Colon (tissue), 2 donors: ENCODE data around the gene MTERF2.

Source experiments
- FAIRE-seq: peaks from 2 replicates; lab custom pipeline; 2012; peaks lifted over from hg19 to GRCh38; lab: Jason Lieb, UNC
- donor health status: control.
- donor health status: control.

Gene MTERF2

GRCh38 chr12:106954462-106955376 is 32.2 kb downstream of the MTERF2 start:
- no peak for FAIRE-seq

GRCh38 chr12:106953352-106954250 is 33.3 kb downstream of the MTERF2 start:
- FAIRE-seq, result no peak

- FAIRE-seq, result no peak
Observed at GRCh38 chr12:106950591-106950990, 36.4 kb downstream of the MTERF2 start.

DNA sequence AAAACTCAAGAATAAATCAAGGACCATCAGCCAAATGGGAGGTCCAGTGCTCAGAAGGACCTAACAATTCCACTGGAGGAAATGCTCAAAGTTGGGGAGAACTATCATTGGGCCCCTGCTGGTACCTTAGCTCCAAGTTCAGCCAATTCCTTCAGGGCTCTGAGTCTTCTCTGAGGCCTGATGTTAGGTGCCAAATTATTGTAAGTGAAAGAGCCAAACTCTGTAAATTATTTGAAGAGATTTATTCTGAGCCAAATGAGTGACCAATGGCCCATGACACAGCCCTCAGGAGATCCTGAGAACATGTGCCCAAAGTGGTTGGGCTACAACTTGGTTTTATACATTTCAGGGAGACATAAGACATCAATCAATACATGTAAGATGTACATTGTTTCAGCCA is 39.5 kb downstream of the MTERF2 start:
- FAIRE-seq, result no peak

GRCh38 chr12:106945261-106945851 is 41.6 kb downstream of the MTERF2 start:
- peak; percentile 75 for FAIRE-seq

GRCh38 chr12:106942775-106943174 is 44.2 kb downstream of the MTERF2 start:
- no peak for FAIRE-seq

DNA sequence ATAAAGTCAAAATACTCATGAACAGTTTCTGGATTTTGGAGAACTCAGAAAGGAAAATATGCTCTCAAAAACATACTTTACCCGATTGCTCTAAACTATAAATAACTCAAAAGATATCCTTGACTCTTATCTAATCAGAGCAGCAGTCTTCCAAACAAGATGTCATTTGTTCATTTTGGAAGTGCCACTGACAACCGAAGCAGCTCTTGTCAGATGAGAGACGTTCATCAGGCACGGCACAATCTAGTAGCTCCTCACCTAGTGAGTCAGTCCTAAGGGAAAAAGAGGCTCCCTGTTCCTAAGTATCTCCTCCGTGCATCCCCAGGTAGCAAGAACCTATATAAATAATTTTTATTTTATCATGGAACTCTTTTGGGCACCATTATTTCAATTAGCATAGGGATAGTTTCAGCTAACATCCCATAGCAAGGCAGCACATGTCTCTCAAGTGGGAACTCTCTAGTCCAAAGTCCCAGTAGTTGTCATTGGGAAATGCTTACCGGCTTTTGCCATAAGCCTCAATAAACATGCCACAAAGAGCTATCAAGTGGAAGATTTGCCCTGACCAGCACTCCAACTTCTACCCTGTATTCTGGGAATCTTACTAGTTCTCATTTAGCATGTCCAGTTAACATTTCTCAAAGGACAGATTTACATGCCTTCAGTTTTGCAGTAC is 45.3 kb downstream of the MTERF2 start:
- FAIRE-seq, result no peak

- FAIRE-seq, result no peak
Observed at GRCh38 chr12:106934277-106934676, 52.7 kb downstream of the MTERF2 start.
